PC-3 (cell line): ENCODE results near the gene UPK2.

Experiments
- CTCF ChIP-seq: fragments of 300-600 bp; sonication (generic); conservative IDR thresholded peaks from 2 replicates; pipeline ENCODE4 v1.5.1; 2017; ENCODE audit warnings: antibody characterized with exemption, low read depth, mild to moderate bottlenecking, low read length
- EZH2 ChIP-seq: fragments of 300-600 bp; sonication (generic); IDR thresholded peaks from one replicate; pipeline ENCODE4 v1.6.1; 2017; ENCODE audit warnings: antibody characterized with exemption, mild to moderate bottlenecking, low read length; ENCODE audit not compliant: unreplicated experiment
- EZH2phosphoT487 ChIP-seq: fragments of 300-600 bp; sonication (generic); IDR thresholded peaks from 2 replicates; pipeline ENCODE4 v1.6.1; 2018; ENCODE audit warnings: mild to moderate bottlenecking, antibody characterized with exemption, low read length, borderline replicate concordance

GRCh38 chr11:118915941-118916841 is 39.9 kb upstream of the UPK2 start:
- TF ChIP-seq CTCF (no peak), EZH2 (no peak), EZH2phosphoT487 (no peak)
